ENCODE results near the gene BCL2L12.

- TF ChIP-seq GATA2 (IDR thresholded peaks at IDR 0.05; ENCODE audit: low read depth, low read length) (no peak), GATA3 (IDR thresholded peaks at IDR 0.05; ENCODE audit: low read depth, low read length) (no peak)
These were observed 40.2 kb downstream of the BCL2L12 start for GRCh38 chr19:49705919-49706318.
